NCI-H526 (cell line): ENCODE results near the gene PRRX1.

Experiments used
- DNase-seq, 2 experiments: peaks; one replicate each; lab custom pipeline; 2025; lab: John Stamatoyannopoulos, UW

Gene PRRX1

GRCh38 chr1:170664093-170664827 is at the start of gene PRRX1:
TSS of gene PRRX1 (plus strand) at chr1:170664131. CDS start at chr1:170664219, 88 bp downstream.
- peak; percentile 19 to 76 for DNase-seq

- DNase-seq, result no peak
Observed at GRCh38 chr1:170617591-170618330, 46.2 kb upstream of the PRRX1 start.

- DNase-seq, result no peak
Observed at GRCh38 chr1:170618421-170618820, 45.5 kb upstream of the PRRX1 start.

GRCh38 chr1:170619241-170620028 is 44.5 kb upstream of the PRRX1 start:
- no peak for DNase-seq

- no peak for DNase-seq
Observed at GRCh38 chr1:170620164-170620563, 43.8 kb upstream of the PRRX1 start.

GRCh38 chr1:170623171-170623570 is 40.8 kb upstream of the PRRX1 start:
- DNase-seq, result no peak

- DNase-seq, result no peak
Observed at GRCh38 chr1:170624146-170624545, 39.8 kb upstream of the PRRX1 start.

GRCh38 chr1:170630977-170631376 is 33.0 kb upstream of the PRRX1 start:
- DNase-seq, result no peak

GRCh38 chr1:170634293-170634692 is 29.6 kb upstream of the PRRX1 start:
- DNase-seq, result no peak

GRCh38 chr1:170634824-170635410 is 29.0 kb upstream of the PRRX1 start:
- DNase-seq, result no peak

GRCh38 chr1:170640581-170640980 is 23.4 kb upstream of the PRRX1 start:
- DNase-seq, result no peak

- DNase-seq, result peak; percentile 74 to 84
Observed at GRCh38 chr1:170657275-170657853, 6.6 kb upstream of the PRRX1 start.

- no peak for DNase-seq
Observed at GRCh38 chr1:170659399-170660035, 4.4 kb upstream of the PRRX1 start.

- DNase-seq, result no peak
Observed at GRCh38 chr1:170660281-170660713, 3.6 kb upstream of the PRRX1 start.

- DNase-seq, result no peak
Observed at GRCh38 chr1:170660871-170661645, 2.9 kb upstream of the PRRX1 start.

- peak in 1 of 2 experiments; percentile 44 for DNase-seq
Observed at GRCh38 chr1:170661646-170662411, 2.1 kb upstream of the PRRX1 start.

GRCh38 chr1:170662561-170663403 is 1.1 kb upstream of the PRRX1 start:
- peak; percentile 50 to 68 for DNase-seq

- DNase-seq, result peak in 1 of 2 experiments; percentile 47
Observed at GRCh38 chr1:170663404-170664092, 383 bp upstream of the PRRX1 start.
